NT2/D1 (cell line): ENCODE data around the gene GLRA1.

Source experiments
- SUZ12 ChIP-seq: IDR thresholded peaks from 2 replicates; pipeline ENCODE4 v1.6.1; 2011; ENCODE audit not compliant: insufficient read length, insufficient read depth; ENCODE audit errors: extremely low read depth
- YY1 ChIP-seq: IDR thresholded peaks from 2 replicates; pipeline ENCODE4 v1.6.1; 2011; ENCODE audit not compliant: insufficient read length, insufficient read depth
- ZNF274 ChIP-seq: IDR thresholded peaks from 2 replicates; pipeline ENCODE4 v1.6.1; 2011; ENCODE audit warnings: mild to moderate bottlenecking, low read depth, low read length

DNA sequence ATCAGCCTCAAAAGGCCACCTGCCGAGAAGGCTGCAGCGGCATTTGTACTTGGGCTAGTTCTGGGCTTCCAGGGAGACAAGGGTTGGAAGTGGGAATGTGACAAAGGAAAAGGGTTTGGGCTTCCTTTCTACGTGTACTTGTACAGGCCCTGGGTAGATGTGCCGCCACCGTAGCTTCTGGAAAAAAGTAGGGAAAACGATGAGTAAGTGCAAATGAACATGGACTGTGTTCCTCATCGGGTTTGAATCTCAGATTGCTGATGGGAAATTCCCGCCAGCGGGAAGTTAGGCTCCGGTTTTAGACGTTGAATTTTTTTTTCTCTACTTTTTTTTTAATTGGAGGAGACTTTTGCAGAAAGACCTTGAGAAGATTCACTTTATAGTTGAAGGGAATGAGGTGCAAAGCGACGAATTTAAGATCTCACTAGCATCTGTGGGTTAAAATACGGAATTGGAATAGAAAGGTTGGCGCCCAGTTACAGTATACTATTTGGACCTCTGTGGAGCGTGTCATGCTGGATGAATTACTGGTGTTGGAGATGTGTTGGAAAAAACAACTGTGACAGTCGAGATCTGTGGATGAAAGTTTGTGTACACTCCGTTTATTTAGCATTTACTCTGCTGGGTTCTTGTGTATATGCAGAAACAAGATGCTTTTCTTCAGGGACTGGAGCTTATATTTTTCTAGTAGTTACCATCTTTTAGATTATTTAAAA is 151.6 kb downstream of the GLRA1 start:
- TF ChIP-seq ZNF274 (no peak), SUZ12 (no peak), YY1 (no peak)
